ENCODE data around the gene TRIM74.
"Not testable (repeated sequence)": the region's sequence is repeated elsewhere in the genome, so short reads cannot be mapped to it uniquely, and the experiment has no call there.

The TRIM74 gene

GRCh38 chr7:72968980-72969516 lies at the start of gene TRIM74:
TSS of gene TRIM74 (minus strand) at chr7:72969466. CDS start at chr7:72966157, 3,309 bp downstream.
- not testable (repeated sequence) for DNase-seq (ENCODE audit: low read depth, low spot score)

- DNase-seq (ENCODE audit: low read depth, low spot score): not testable (repeated sequence)
Observed at GRCh38 chr7:73006491-73006890, 37.2 kb upstream of the TRIM74 start.

- peak; percentile 77 for DNase-seq (ENCODE audit: low read depth, low spot score)
Observed at GRCh38 chr7:73005693-73006447, 36.6 kb upstream of the TRIM74 start.

GRCh38 chr7:73005356-73005692 lies 36.1 kb upstream of the TRIM74 start:
- not testable (repeated sequence) for DNase-seq (ENCODE audit: low read depth, low spot score)

- not testable (repeated sequence) for DNase-seq (ENCODE audit: low read depth, low spot score)
Observed at GRCh38 chr7:72997887-72998468, 28.7 kb upstream of the TRIM74 start.

GRCh38 chr7:72997447-72997846 lies 28.2 kb upstream of the TRIM74 start:
- DNase-seq (ENCODE audit: low read depth, low spot score): not testable (repeated sequence)

- DNase-seq (ENCODE audit: low read depth, low spot score): not testable (repeated sequence)
Observed at GRCh38 chr7:72995484-72995883, 26.2 kb upstream of the TRIM74 start.

GRCh38 chr7:72990146-72990913 lies 21.1 kb upstream of the TRIM74 start:
- not testable (repeated sequence) for DNase-seq (ENCODE audit: low read depth, low spot score)

- DNase-seq (ENCODE audit: low read depth, low spot score): not testable (repeated sequence)
Observed at GRCh38 chr7:72982084-72982483, 12.8 kb upstream of the TRIM74 start.

- not testable (repeated sequence) for DNase-seq (ENCODE audit: low read depth, low spot score)
Observed at GRCh38 chr7:72980382-72980781, 11.1 kb upstream of the TRIM74 start.

- not testable (repeated sequence) for DNase-seq (ENCODE audit: low read depth, low spot score)
Observed at GRCh38 chr7:72976434-72976833, 7.2 kb upstream of the TRIM74 start.

GRCh38 chr7:72975656-72976286 lies 6.5 kb upstream of the TRIM74 start:
- DNase-seq (ENCODE audit: low read depth, low spot score): not testable (repeated sequence)

GRCh38 chr7:72974781-72975180 lies 5.5 kb upstream of the TRIM74 start:
- DNase-seq (ENCODE audit: low read depth, low spot score): not testable (repeated sequence)

GRCh38 chr7:72971505-72971904 lies 2.2 kb upstream of the TRIM74 start:
- not testable (repeated sequence) for DNase-seq (ENCODE audit: low read depth, low spot score)

- not testable (repeated sequence) for DNase-seq (ENCODE audit: low read depth, low spot score)
Observed at GRCh38 chr7:72969688-72970087, 422 bp upstream of the TRIM74 start.

GRCh38 chr7:72966892-72967291 lies 2.4 kb downstream of the TRIM74 start:
- DNase-seq (ENCODE audit: low read depth, low spot score): not testable (repeated sequence)

GRCh38 chr7:72965186-72965975 lies 3.9 kb downstream of the TRIM74 start:
- not testable (repeated sequence) for DNase-seq (ENCODE audit: low read depth, low spot score)

- not testable (repeated sequence) for DNase-seq (ENCODE audit: low read depth, low spot score)
Observed at GRCh38 chr7:72963056-72963455, 6.2 kb downstream of the TRIM74 start.

GRCh38 chr7:72961346-72961650 lies 8.0 kb downstream of the TRIM74 start:
- not testable (repeated sequence) for DNase-seq (ENCODE audit: low read depth, low spot score)

GRCh38 chr7:72960626-72961345 lies 8.5 kb downstream of the TRIM74 start:
- DNase-seq (ENCODE audit: low read depth, low spot score): not testable (repeated sequence)

Data from iPS DF 19.7 (cell line).